ENCODE measurements around the gene RAVER1.

Gene RAVER1

GRCh38 chr19:10317857-10318462, 15.4 kb downstream of the RAVER1 start:
- no peak for DNase-seq (ENCODE audit: low spot score)

DNA sequence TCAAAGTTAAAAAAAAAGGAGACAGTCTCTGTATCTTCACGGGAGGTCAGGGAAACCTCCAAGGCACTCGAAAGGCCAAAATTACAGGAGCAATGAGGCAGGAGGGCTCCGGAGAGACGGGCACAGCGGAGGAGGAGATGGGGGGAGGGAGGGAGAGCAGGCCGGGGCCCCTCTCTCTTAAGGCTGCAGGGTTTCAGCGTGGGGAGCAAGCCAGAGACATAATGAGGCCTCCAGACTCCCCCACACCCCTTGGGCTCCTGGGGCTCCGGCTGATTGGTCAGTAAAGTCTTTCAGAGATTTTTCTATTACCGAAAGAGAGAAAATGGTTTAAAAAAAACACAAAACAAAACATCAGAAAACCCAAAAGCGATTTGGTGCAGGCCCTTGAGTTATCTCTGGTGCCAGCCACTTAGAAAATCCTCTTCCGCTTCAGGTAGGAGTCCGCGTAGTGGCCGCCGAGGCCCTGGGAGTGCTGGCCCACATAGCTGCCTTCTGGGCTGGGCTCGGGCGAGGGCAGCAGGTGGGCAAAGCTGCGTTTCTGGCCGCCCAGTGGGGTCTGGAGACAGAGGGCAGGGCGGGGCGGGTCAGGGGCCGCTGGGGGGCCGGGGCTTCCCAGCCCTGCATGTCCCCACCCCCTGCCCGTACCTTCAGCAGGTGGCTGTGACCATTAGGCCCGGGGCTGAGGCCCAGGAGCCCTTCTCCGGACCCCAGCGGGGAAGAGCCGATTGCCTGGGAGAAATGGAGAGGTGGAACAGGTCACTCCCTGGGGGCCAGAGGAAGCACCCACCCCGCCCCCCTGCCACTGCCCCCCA, 16.1 kb downstream of the RAVER1 start:
- no peak for DNase-seq (ENCODE audit: low spot score)

DNA sequence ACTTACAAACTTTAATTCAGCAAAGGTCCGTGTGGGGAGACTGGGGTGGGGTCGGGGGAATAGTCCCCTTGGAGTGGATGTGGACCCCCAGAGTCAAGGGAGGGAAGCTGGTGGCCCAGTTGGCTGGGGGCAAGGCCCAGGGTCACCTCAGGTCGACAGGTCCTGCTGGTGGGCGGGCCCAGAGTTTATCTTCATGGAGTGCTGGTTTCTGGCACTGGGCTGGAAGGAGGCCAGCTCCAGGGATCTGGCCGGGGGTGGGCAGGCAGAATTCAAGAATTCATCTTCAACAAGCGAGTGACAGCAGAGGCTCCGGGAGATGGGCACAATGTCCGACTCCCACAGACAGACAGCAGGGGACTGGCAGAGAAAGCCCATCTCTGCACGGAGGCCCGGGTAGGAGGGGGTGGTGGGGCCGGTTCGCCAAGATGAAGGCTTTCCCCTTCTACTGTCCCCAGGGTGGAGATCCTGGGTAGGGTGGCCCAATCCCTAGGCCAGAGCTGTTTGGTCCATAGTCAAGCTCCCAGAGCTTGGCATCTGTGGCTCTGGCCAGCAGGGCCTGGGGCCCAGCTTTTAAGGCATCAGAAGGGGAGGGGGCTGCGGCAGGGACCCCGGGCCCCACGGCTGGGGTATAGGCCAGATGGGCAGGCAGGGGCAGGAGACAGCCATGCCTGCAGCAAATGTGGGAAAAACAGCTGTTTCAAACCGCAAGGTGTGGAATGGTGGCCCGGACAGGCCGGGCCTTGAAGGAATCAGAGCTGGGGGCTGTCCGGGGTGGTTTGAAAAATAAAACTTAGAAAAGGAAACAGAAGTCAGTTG, 16.9 kb downstream of the RAVER1 start:
- DNase-seq (ENCODE audit: low spot score), result no peak

- DNase-seq (ENCODE audit: low spot score), result peak; percentile 94
Observed at GRCh38 chr19:10315335-10316214, 17.8 kb downstream of the RAVER1 start, which contains the start of gene FDX2. Gene FDX2, minus strand, starts transcription at chr19:10316015. Its CDS starts 19 bp downstream, at chr19:10315996.

DNA sequence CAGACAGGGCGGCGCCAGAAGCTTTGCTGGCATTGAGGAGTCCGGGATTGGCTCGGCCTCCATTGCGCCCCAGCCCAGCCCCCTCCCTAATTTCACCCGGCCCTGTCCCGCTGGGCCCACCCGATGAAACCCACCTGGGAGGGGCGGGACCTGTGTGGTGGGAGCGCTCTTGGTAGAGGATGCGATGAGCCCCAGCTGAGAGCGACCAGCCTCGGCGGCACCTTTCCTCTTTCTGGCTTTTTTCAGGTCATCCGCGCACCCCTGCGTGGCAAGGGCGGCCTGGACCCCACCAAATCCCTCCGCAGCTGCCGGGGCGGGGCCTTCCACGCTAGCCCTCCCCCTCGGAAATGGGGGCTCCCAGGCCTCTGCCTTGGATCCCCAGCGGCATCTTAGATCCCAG, 23.9 kb downstream of the RAVER1 start, which contains the start of gene ZGLP1:
Gene ZGLP1, minus strand, starts transcription at position 393 of the 400 bp plus-strand sequence.
- DNase-seq (ENCODE audit: low spot score), result no peak

- DNase-seq (ENCODE audit: low spot score), result no peak
Observed at GRCh38 chr19:10306327-10306726, 27.0 kb downstream of the RAVER1 start.

- peak; percentile 66 for DNase-seq (ENCODE audit: low spot score)
Observed at GRCh38 chr19:10305139-10305806, 28.1 kb downstream of the RAVER1 start.

DNA sequence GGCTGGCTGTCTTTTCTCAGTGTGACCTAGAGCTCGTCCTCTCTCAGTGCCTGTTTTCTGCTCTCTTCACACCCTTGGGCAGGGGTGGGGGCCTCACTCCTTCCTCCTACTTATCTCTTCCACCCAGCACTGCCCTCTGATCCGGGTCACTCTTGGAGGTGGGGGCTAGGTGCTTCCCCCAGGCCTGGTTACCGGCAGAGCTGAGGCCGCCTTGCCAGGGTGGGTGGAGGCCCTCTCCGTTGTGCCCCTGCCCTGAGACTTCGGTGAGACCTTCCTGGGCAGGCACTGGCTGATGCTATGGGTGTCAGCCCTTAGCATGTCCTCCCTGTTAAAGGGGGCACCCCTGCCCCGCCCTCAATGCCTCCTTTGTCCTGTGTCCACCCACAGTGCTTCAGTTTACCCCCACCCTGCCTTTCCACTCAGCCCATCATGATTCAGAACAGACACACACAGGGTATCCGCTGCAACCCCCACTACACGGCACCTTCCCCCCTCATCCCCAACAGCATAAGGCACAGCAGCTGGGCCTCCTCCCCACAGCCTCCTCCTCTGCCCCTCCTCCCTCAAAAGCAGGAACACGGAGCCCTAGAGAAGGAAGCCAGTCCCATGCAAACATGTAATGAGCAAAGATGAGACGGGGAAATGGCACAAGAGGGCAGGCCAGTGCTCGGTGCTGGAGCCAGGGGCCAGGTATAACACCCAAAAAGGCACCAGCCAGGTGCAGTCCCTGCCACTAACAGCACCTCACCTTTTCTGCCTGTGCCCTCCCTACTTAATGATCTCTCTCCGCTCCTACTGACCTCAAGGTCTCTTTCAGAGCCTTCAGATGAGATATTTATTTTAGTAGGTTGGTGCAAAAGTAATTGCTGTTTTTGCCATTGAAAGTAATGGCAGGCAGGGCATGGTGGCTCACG, 33.5 kb downstream of the RAVER1 start:
- no peak for DNase-seq (ENCODE audit: low spot score)

DNA sequence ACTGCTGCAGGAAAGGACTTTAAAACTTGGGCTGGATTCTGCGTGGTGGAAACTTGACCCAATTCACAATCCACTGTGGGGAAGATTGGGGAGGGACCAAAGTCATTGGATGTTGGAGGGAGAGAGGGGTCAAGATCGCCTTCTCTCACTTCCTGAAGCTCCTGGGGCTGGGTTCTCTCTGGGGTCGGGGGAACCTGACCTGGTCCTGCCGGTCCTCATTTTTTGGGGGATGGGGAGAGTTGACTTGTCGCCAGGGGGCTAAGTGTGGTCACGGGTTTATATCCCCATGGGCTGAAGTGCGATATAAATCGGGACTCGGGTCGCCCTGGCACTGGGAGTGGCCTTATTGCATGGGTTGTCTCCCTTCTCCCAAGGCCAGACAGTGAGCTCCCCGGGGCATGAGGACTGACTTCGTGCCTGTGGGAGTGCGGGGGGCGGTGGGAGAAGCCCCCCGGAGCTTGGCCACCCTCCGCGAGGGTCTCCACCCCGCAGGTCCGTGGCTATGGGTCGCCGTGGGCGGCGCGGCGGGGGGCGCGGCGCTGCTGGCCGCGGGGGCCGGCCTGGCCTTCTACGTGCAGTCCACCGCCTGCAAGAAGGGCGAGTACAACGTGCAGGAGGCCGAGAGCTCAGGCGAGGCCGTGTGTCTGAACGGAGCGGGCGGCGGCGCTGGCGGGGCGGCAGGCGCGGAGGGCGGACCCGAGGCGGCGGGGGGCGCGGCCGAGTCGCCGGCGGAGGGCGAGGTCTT, 37.3 kb downstream of the RAVER1 start:
- no peak for DNase-seq (ENCODE audit: low spot score)

DNA sequence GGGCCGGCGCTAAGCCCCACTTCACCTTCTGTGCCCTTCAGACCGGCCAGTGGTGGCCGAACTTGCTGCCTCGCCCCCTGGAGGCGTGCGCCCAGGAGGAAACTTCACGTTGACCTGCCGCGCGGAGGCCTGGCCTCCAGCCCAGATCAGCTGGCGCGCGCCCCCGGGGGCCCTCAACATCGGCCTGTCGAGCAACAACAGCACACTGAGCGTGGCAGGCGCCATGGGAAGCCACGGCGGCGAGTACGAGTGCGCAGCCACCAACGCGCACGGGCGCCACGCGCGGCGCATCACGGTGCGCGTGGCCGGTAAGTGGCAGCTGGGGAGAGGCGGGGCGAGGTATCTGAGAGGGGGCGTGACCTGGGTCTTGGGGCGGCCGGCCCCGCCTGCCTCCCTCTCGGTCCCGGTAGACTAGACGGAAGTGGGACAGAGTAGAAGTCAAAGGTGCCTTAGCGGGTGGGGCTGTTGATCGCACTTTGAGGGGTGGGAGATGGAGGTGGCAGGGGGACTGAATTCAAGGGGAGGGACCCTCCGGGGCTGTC, 38.0 kb downstream of the RAVER1 start:
- no peak for DNase-seq (ENCODE audit: low spot score)

DNA sequence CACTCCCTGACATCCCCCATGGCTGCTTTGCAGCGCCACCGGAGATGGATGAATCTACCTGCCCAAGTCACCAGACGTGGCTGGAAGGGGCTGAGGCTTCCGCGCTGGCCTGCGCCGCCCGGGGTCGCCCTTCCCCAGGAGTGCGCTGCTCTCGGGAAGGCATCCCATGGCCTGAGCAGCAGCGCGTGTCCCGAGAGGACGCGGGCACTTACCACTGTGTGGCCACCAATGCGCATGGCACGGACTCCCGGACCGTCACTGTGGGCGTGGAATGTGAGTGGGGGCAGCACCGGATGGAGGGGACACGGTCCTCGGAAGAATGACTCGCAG, 39.0 kb downstream of the RAVER1 start:
- no peak for DNase-seq (ENCODE audit: low spot score)

DNA sequence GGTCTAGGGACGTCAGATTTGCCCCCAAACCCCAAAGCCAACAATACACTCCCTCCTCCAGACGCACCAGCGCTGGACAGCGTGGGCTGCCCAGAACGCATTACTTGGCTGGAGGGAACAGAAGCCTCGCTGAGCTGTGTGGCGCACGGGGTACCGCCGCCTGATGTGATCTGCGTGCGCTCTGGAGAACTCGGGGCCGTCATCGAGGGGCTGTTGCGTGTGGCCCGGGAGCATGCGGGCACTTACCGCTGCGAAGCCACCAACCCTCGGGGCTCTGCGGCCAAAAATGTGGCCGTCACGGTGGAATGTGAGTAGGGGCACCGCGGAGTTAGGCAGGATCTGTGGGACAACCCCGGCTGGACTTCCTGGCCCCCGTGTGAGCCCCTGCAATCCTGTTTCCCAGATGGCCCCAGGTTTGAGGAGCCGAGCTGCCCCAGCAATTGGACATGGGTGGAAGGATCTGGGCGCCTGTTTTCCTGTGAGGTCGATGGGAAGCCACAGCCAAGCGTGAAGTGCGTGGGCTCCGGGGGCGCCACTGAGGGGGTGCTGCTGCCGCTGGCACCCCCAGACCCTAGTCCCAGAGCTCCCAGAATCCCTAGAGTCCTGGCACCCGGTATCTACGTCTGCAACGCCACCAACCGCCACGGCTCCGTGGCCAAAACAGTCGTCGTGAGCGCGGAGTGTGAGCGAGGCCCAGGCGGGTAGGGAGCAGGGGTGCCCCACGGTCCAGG, 39.5 kb downstream of the RAVER1 start:
- DNase-seq (ENCODE audit: low spot score), result no peak

DNA sequence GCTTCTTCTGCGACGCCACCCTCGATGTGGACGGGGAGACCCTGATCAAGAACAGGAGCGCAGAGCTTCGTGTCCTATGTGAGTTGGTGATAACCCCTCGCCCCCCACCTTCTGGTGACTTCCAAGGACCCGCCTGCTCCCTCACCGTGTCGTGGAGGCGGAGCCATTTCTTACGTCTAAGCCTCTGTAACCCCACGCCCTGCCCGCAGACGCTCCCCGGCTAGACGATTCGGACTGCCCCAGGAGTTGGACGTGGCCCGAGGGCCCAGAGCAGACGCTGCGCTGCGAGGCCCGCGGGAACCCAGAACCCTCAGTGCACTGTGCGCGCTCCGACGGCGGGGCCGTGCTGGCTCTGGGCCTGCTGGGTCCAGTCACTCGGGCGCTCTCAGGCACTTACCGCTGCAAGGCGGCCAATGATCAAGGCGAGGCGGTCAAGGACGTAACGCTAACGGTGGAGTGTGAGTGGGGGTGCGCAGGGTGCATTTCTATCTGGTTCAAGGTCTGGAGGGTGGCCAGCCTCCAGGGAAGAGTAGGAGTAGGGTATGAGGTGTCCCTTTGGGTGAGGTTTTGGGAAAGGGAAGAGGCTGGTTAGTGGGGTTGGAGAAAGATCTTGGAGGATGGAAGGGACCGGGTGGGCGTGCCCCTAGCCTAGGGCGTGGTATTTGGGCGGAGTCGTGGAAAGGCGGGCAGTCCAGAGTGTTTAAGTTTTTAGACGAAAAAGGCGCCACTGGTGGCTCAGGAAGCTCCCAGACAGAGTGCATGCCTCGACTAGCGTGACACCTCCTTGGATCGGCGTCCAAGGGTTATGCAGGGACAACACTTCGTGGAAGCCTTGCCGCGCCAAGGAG, 40.3 kb downstream of the RAVER1 start:
- DNase-seq (ENCODE audit: low spot score), result no peak

DNA sequence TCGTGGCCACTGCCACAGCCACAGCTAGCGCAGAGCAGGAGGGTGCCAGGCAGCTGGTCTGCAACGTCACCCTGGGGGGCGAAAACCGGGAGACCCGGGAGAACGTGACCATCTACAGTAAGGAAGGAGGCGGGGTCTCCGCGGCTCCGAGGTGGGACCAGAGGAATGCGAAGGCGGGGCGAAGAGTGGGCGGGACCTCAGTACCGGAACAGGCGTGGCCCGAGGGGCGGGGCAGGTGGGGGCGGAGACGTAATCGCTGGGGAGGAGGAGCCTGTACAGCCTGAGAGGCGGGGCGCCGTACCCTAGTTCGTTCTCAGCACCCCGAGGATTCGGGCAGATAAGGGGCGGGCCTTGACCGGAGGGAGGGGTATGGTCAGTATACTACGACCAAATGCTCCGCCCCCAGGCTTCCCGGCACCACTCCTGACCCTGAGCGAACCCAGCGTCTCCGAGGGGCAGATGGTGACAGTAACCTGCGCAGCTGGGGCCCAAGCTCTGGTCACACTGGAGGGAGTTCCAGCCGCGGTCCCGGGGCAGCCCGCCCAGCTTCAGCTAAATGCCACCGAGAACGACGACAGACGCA, 41.0 kb downstream of the RAVER1 start:
- DNase-seq (ENCODE audit: low spot score), result peak; percentile 82

DNA sequence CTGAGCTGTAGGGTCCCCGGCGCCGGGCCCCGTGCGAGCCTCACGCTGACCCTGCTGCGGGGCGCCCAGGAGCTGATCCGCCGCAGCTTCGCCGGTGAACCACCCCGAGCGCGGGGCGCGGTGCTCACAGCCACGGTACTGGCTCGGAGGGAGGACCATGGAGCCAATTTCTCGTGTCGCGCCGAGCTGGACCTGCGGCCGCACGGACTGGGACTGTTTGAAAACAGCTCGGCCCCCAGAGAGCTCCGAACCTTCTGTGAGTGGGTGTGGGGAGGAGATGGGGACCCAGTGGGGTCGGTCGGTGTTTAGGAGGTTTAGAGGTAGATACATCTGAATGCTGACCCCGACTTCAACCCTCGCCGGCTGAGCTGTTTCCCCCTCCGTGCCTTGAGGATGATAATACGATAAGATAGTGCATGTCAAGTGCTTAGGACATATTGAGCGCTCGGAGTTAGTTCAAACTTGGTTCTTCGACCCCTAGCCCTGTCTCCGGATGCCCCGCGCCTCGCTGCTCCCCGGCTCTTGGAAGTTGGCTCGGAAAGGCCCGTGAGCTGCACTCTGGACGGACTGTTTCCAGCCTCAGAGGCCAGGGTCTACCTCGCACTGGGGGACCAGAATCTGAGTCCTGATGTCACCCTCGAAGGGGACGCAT, 41.6 kb downstream of the RAVER1 start:
- no peak for DNase-seq (ENCODE audit: low spot score)

DNA sequence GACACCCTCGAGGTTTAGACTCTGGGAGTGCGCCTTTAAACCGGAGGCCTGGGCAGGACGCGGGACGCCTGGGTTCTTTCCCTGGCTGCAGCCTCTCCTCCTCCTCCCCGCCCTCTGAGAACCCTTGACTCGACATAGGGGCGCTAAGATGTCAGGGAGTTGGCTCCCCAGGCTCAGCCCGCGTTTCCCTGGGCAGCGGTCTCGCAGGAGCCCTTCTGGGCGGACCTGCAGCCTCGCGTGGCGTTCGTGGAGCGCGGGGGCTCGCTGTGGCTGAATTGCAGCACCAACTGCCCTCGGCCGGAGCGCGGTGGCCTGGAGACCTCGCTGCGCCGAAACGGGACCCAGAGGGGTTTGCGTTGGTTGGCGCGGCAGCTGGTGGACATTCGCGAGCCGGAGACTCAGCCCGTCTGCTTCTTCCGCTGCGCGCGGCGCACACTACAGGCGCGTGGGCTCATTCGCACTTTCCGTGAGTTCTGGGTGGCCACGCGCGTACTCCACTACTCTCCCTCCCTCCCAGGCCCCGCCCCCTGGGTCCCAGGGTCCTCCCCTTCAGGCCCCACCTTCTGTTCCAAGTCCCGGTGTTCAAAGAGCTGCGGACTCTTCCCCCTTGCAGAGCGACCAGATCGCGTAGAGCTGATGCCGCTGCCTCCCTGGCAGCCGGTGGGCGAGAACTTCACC, 42.3 kb downstream of the RAVER1 start:
- DNase-seq (ENCODE audit: low spot score), result peak; percentile 77

All from D341Med (cell line).